ENCODE data around the gene PRPSAP2.
"Not testable (repeated sequence)": the region's sequence is repeated elsewhere in the genome, so short reads cannot be mapped to it uniquely, and the experiment has no call there.

PRPSAP2 gene

DNA sequence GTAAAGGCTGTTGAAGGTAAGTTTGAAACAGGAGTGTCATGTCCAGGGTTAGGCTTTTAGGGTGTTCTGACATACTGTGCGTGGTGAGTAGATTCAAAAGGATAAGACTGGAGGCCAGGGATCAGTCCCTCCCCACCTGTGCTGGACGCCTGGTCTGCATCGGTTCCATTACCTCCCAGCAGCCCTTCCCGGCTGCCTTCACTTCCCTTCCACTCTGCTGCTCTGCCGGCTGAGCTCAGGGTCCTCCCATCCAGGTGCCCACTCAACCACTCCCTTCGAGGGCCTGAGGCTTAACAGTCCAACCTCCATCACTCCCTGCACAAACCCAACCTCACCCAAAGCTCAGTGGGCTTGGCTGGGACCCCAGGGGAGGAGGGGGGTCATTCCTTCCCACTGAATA, 89.9 kb downstream of the PRPSAP2 start:
- DNase-seq, result no peak

DNA sequence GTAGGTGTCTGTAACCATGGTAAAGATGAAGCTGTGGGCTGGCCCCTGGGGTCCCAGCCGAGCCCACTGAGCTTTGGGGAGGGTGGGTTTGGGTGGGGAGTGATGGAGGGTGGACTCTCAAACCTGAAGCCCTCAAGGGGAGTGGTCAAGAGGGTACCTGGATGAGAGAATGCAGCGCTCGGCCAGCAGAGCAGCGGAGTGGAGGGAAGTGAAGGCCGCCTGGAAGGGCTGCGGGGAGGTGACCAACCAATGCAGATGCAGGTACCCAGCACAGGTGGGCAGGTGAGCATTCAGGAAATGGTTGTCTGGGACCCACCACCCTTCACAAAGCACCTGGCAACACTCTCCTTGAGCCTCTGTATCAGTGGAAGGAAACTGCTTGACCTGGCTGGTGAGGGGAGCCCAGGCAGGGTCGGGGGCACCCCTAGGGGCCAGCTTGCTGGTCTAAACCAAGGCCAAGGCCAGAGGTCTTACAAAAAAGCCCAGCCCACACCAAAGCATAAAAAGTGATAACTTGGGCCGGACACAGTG, 90.6 kb downstream of the PRPSAP2 start:
- DNase-seq, result no peak

DNA sequence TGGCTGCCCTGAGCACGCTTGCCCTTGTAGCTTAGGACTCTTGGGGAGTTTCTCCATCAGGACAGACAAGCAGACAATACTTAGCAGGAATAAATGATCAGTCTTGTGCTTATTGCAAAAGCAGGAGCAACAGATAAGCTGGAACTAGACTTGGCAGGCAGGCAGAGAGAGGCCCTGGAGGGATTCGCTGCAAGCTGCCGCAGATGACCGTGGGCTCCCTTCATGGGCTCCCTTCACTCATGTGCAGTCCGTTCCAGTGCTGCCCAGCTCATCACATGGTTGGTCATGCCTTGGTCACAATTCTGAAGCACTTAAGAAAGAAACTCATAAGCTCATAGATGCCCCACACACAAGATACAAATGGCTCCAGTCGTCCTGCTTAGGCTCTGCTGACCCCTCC, 91.6 kb downstream of the PRPSAP2 start:
- DNase-seq, result no peak

- DNase-seq, result no peak
These were observed 92.4 kb downstream of the PRPSAP2 start for GRCh38 chr17:18950346-18950745.

GRCh38 chr17:18950944-18951905, 93.3 kb downstream of the PRPSAP2 start:
- no peak for DNase-seq

DNA sequence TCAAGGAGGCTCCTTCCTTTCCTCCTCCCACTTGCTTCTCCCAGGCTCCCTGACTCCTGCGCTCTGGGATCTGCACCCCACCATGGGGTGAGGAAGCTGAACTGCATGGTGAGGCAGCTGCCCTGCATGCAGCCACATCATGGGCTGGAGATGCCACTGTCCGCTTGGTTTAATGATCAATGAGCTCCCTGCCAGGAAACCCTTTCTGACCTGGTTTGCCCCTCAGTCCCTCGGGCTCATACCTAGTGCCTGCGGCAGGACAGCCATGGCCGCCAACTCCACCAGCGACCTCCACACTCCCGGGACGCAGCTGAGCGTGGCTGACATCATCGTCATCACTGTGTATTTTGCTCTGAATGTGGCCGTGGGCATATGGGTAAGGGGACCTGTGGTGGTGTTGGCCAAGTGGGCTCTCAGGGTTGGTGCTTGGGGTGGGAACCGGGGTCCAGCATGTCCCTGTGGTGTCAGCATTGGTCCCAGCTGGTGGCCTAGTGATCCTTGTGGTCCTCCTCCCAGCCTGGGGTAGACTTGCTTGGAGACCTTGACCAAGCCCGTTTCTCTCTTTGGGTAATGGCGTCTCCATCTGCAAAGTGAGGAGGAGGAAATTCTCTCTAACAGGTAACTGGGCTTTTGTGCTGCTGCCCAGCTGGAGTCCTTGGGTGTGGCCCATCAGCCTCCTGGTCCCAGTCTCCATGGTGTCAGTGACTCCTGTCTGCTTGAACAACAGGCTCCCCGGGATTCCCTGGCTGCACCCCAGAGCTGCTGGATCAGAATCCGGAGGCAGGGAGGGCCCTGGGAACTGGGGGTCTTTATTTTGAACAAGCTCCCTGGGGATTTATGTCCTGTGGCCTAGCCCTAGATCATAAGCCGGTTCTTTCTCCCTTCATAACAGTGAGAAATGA, 94.3 kb downstream of the PRPSAP2 start, which contains the start of gene SLC5A10:
Gene SLC5A10 (plus strand): TSS at position 225 of the 902 bp plus-strand sequence. CDS start 41 bp downstream, at position 266.
- DNase-seq, result no peak

DNA sequence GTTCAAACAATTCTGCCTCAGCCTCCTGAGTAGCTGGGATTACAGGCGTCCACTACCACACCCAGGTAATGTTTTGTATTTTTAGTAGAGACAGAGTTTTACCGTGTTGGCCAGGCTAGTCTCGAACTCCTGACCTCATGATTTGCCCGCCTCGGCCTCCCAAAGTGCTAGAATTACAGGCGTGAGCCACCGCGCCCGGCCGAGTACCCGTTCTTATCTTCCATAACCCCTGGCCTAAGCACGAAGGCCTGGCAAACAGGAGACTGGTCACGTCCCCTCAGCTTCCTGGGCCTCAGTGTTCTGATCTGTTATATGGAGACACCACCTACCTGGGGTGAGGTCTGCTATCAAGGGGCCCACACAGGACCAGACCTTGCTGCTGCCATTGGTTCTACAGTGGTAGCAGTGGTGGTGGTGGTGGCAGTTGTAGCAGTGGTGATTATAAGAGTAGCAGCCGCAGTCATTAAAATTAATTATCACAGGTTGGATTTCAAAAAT, 95.3 kb downstream of the PRPSAP2 start:
- no peak for DNase-seq

DNA sequence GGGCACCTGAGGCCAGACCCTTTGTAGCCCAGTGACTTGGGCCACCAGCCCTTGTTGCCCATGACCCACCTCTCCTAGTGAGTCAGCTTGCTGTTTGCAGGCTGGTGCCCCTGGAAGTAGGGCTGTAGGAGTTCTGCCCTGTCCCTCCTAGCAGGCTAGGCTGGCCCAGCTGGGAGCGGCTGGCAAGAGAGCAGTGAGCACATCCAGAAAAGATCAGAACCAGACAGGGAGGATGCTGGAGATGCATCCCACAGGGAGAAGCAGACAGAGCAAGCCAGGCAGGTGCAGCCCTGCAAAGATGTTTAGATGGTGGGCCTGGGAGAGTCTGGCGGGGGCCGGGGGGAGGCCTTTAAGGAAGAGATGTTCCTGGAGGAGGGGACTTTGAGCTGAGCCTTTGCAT, 96.4 kb downstream of the PRPSAP2 start:
- no peak for DNase-seq

DNA sequence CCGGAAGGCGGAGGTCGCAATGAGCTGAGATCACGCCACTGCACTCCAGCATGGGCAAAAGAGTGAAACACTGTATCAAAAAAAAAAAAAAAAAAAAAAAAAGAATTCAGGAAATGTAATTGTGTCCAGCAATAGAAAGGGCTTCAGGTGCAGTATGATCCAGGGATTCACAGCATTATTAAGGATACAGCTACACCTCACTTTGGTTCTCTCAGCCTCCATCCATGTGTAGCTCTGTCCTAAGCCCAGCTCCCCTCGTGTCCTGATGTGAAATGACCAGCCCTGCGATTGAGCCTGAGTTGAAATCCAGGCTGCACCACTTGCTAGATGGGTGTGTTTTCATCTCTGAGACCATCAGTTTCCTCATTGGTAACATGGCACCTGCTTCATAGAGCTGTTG, 97.1 kb downstream of the PRPSAP2 start:
- no peak for DNase-seq

GRCh38 chr17:18956021-18956420, 98.1 kb downstream of the PRPSAP2 start:
- not testable (repeated sequence) for DNase-seq

- DNase-seq, result no peak
These were observed 98.7 kb downstream of the PRPSAP2 start for GRCh38 chr17:18956581-18956980.

DNA sequence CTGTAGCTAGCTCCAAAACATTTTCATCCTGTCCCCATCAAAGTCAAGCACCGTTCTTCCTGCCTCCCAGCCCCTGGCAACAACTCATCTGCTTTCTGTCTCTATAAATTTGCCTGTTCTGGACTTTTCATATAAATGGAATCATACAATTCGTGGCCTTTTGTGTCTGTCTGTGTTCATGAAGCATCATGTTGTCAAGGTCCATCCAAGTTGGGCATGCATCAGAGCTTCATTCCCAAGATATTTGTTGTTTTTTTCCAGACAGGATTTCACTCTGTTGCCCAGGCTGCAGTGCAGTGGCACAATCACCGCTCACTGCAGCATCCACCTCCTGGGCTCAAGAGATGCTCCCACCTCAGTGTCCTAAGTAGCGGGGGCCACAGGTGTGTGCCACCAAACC, 99.9 kb downstream of the PRPSAP2 start:
- DNase-seq, result no peak

DNA sequence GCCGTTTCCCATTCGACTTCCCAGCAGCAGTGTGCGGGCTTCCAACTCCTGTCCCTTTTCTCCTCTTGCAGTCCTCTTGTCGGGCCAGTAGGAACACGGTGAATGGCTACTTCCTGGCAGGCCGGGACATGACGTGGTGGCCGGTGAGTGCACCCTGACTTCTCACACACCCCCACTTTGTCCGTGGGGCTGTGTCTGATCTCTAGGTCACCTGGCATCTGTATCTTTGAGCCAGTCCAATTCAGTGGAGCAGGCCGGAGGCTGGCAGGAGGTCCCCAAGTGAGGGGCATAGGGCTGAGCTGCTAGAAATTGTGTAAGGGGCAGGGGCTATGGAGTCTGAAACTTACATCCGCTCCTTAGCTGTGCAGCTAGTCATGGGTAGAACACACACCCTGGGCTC, 100.7 kb downstream of the PRPSAP2 start:
- no peak for DNase-seq

GRCh38 chr17:18959071-18959844, 101.3 kb downstream of the PRPSAP2 start:
- DNase-seq, result no peak

DNA sequence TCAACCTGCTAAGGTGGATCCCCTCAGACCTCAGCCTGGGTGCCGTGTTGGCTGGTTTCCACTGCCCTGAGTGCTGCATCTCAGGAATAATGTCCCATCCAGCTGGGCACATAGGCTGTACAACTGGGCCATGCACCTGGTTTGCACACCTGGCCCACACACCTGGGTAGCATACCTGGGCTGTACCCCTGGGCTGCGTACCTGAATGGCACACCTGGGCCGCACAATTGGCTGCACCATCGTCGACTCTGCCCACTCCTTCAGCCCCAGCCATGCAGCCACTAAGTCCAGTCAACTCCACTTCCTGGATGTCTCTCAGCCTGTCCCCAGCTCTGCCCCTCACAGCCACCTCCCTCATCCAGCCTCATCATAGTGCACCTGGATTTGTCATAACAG, 101.9 kb downstream of the PRPSAP2 start:
- DNase-seq, result no peak

- no peak for DNase-seq
These were observed 102.3 kb downstream of the PRPSAP2 start for GRCh38 chr17:18960241-18960665.

- DNase-seq, result peak; percentile 32
These were observed 103.0 kb downstream of the PRPSAP2 start for GRCh38 chr17:18960803-18961511.

- DNase-seq, result no peak
These were observed 103.9 kb downstream of the PRPSAP2 start for GRCh38 chr17:18961634-18962493.

DNA sequence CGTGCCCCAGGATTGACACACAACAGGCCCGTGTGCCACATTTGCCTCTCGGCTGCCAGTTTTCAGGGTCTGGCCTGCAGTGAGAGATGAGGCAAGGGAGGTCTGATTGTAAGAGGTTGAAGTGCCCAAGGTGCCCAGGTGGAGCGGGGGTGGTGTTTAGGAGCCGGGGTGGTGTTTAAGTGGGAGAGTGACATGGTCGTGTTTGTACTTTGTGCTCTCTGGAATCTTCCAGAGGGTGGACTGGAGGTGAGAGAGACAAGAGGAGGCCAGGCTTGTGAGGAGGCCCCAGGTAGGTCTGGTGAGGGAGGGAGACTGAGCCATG, 104.5 kb downstream of the PRPSAP2 start:
- no peak for DNase-seq
